DOHH2 (cell line): ENCODE results near the gene PEX11B.

Source experiments
- CTCF ChIP-seq: fragments of 200-600 bp; sonication (generic); IDR thresholded peaks from one replicate; pipeline ENCODE4 v1.5.1; 2014; ENCODE audit warnings: antibody characterized with exemption, mild to moderate bottlenecking, low read depth, low read length; ENCODE audit not compliant: poor library complexity, severe bottlenecking
- EZH2phosphoT487 ChIP-seq: fragments of 200-600 bp; sonication (generic); IDR thresholded peaks from 2 replicates; pipeline ENCODE4 v1.6.1; 2017; ENCODE audit warnings: borderline replicate concordance, mild to moderate bottlenecking, antibody characterized with exemption, low read length, moderate library complexity, mixed read lengths

GRCh38 chr1:145961425-145962156 lies 43.1 kb upstream of the PEX11B start:
- TF ChIP-seq CTCF (no peak), EZH2phosphoT487 (no peak)
